ENCODE results near the gene ZNRF1.

GRCh38 chr16:75064403-75065148, 65.8 kb downstream of the ZNRF1 start:
- TF ChIP-seq MAX (IDR thresholded peaks at IDR 0.05; ENCODE audit: low read depth, low read length) (peak; percentile 36; the same call in 1 of the 2 replicates), CTCF (IDR thresholded peaks at IDR 0.05; ENCODE audit: low read depth, low read length) (no peak)
